Choroid plexus epithelial cell (primary cell): ENCODE measurements around the gene TCERG1L.

Experiments
- DNase-seq: peaks from one replicate; pipeline ENCODE4 v3.0.0-alpha.2; 2010; ENCODE audit warnings: low read depth
- H3K4me3 ChIP-seq: 2 replicates; pipeline ENCODE4 v1.5.1; 2011; ENCODE audit warnings: low read depth, mild to moderate bottlenecking, control low read depth, low read length, moderate library complexity
- TF ChIP-seq, protein P1 (sequence below): conservative IDR thresholded peaks from 2 replicates; pipeline ENCODE4 v1.5.1; 2011; ENCODE audit warnings: low read depth, mild to moderate bottlenecking, control low read depth, inconsistent platforms, low read length, moderate library complexity

TCERG1L gene

DNA sequence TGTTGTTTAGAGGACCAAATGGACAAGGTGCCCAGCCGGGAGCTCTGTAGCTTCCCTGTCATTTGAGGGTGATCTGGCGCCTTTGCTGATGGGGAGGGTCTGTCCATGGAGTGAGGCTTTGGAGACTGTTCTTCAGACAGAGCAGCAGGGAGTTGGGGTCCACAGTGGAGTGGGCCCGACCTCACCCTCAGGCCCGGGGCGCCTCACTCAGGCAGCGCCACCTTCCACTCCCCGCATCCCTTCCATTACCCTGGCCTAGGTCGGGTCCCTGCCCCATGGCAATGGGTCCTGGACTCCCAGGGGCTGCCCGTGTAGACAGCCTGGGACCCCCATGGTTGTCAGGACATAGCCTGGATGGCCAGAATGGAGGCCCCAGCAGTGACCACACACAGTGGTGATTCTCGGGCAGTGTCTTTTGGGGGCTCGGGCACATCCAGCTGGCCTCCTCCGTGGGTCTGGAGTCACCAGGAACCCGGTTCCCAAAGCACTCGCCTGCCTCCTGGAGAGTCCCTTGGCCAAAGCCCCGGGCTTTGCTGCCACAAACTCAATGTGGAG, 38.5 kb downstream of the TCERG1L start:
- DNase-seq: no peak
- no peak overlapping the region for H3K4me3 ChIP-seq
- TF ChIP-seq, protein P1, sequence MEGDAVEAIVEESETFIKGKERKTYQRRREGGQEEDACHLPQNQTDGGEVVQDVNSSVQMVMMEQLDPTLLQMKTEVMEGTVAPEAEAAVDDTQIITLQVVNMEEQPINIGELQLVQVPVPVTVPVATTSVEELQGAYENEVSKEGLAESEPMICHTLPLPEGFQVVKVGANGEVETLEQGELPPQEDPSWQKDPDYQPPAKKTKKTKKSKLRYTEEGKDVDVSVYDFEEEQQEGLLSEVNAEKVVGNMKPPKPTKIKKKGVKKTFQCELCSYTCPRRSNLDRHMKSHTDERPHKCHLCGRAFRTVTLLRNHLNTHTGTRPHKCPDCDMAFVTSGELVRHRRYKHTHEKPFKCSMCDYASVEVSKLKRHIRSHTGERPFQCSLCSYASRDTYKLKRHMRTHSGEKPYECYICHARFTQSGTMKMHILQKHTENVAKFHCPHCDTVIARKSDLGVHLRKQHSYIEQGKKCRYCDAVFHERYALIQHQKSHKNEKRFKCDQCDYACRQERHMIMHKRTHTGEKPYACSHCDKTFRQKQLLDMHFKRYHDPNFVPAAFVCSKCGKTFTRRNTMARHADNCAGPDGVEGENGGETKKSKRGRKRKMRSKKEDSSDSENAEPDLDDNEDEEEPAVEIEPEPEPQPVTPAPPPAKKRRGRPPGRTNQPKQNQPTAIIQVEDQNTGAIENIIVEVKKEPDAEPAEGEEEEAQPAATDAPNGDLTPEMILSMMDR: no peak

DNA sequence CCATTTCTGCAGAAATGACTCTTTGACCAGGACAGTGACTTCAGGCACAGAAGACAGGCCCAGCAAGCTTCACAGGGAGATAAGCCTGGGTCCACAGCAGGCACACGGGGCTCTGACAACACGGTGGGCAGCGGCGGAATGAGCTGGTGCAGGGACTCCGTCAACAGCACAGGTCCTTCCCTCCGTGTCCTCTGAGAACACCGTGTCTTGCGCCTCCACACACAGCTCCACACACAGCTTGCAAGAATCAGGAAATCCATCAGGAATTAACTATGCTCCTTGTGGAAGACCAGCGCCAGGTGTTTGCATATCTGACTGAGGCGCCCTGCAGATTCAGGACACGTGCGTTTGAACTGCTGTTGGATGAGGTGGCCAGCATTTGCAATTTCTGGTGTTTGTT, 39.6 kb downstream of the TCERG1L start:
- DNase-seq: no peak
- TF ChIP-seq, protein P1: no peak

DNA sequence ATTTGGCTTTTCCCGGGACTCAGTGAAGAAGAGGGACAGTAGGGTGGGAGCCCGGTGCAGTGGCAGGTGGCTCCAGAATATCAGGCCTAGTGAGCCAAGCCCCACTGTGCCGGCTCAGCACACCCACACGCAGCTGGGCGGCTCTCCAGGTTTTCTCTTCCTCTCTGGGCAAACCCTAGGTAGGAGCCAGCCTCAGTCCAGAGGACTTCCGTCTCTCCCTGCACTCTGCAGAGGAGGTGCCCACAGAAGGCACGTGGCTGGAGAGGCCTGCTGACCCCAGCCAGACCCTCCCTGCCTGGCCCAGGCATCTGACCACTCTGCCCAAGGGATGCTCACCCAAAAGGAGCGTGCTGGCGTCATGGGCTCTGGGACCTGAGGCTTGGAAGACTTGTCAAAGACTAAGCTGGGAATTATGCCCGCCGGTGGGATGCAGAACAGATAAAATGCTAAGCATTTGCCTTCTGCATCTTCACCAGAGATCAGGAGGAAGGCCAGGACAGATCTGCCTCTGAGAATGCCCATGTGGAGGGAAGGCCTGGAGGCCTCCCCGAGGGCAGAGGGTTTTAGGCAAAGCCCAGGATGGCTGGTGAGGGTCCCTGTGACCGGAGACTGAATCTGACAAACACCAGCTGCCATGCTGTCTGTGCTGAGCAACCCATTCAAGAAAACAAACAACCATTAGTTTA, 40.2 kb downstream of the TCERG1L start:
- H3K4me3 ChIP-seq: no peak overlapping the region
- TF ChIP-seq, protein P1: no peak
- no peak for DNase-seq

More for the DNA sequence above, 39.6 kb downstream of the TCERG1L start:
- no peak overlapping the region for H3K4me3 ChIP-seq

DNA sequence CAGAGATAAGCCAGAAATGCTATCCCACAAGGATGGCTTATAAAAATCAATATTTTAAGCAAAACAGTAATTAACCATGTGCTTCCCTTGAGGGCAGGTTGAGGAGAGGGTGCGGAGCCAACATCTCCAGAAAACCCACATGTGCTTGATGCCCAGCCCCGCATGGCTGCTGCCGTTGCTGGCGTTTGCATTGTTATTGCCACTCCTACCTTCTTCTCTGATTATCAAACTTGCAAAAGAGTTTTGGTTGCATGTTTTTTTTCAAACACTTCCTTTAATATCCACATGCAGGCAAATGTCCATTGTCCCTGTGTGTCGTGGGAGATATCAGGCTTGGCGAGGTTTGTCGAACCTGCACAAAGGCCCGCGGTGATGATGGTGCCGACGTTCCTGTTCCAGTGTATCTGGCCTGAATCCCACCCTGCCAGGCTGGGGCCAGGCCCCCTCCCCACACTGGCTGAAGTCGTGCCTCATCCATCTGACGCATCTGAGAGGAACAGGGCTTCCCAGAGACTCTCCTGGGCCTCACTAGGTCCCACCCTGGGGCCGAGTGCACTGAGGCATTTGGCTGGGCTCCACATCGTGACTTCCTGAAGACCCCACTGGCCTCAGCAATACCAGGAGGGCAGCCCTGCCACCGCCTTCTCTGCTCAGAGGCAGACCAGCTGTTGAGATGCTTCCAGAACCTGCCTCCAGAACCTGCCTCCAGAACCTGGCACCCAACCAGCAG, 40.9 kb downstream of the TCERG1L start:
- no peak for DNase-seq
- no peak overlapping the region for H3K4me3 ChIP-seq
- TF ChIP-seq, protein P1: no peak

DNA sequence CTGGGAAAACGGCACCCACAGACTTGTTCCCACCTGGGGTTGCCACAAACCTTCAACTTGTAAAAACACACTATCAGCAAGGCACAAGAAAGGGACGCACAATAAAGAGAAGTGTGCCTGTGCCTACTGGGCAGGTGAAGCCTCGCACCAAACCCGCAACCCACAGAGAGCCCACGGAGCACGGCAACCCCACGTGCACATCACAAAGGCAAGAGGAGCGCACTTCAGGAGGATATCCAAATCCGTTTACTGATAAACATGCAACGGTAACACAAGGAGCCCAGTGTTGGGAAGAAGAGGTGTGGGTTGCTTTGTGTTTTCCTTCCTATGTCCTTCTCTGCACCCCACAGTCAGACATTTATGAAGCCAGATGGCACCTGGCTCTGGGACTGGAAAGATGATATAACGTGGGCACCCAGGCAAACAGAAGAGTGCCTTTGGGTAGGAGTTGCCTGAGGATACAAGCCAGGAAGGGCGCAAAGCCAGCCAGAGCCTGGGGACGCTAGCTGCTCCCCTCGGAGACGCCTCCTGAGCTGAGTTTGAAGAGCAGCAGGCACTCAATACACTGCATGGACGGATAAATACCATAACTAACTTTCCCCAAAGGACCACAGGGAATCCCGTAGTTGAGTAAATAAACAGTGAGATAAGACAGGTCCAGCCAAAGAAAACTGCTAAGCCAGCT, 41.6 kb downstream of the TCERG1L start:
- DNase-seq: no peak
- TF ChIP-seq, protein P1: no peak
- H3K4me3 ChIP-seq: no peak overlapping the region

DNA sequence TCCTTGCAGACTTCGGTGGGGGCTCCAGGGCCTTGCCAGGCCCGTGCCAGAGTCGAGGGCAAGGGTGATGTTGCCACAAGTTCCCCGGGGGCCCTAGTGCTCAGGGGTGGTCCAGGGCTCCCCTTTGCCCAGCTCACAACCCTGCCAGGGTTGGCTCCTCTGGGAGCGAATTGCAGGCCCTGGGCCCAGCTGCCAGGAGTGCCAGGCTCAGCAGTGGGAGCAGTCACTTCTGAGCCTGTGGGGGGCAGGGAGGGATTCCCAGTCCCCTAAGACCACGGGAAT, 43.8 kb downstream of the TCERG1L start:
- TF ChIP-seq, protein P1: no peak
- H3K4me3 ChIP-seq: no peak overlapping the region
- no peak for DNase-seq
